GM12878 (cell line): Measurements from ENCODE around the gene OSGEPL1. TPM values are rescaled to one million over a fixed set of nuclear protein-coding genes. Genes with fewer than 3 reads are reported as not detected.

ENCODE experiments used
- ATAC-seq: fragments of 200-7000 bp; cut with Tn5 transposase; 3 replicates; pipeline ENCODE4 v1.9.1; 2020; ENCODE audit warnings: mild to moderate bottlenecking, moderate library complexity
- BruUV-seq: library from RNA; stranded (reverse); fragments of 400-500 nt; replicated peaks from 2 replicates; lab custom pipeline; 2021; lab: Mats Ljungman, UMichigan
- CTCF ChIA-PET: fragments of 300-600 bp; sonication (Branson Sonifier 250); formaldehyde crosslinking; extraction: SDS; loops from one replicate; lab custom pipeline; 2021; ENCODE audit warnings: inconsistent platforms; lab: Yijun Ruan, JAX
- POLR2A ChIA-PET: fragments of 350-600 bp; formaldehyde crosslinking; extraction: SDS; loops from one replicate; lab custom pipeline; 2021; ENCODE audit warnings: inconsistent platforms; lab: Charles Lee
- RAD21 ChIA-PET: fragments of 300-600 bp; sonication (Branson Sonifier 250); formaldehyde crosslinking; loops from one replicate; lab custom pipeline; 2023; ENCODE audit warnings: antibody characterized with exemption; ENCODE audit not compliant: unreplicated experiment; lab: Charles Lee
- SMC1A ChIA-PET: fragments of 300-600 bp; sonication (Branson Sonifier 250); formaldehyde crosslinking; loops from one replicate; lab custom pipeline; 2023; ENCODE audit not compliant: unreplicated experiment, uncharacterized antibody; lab: Charles Lee
- DNase-seq: peaks from one replicate; pipeline ENCODE4 v3.0.0-alpha.2; 2011; ENCODE audit warnings: low read depth, low spot score
- FAIRE-seq: peaks from 3 replicates; lab custom pipeline; 2011; peaks lifted over from hg19 to GRCh38; lab: Jason Lieb, UNC
- H2AFZ ChIP-seq: 2 replicates; pipeline ENCODE4 v1.6.0; 2011; ENCODE audit warnings: low read depth, low read length, control low read depth; ENCODE audit not compliant: control insufficient read depth
- H3K27ac ChIP-seq: 2 replicates; pipeline ENCODE4 v1.5.1; 2011; ENCODE audit warnings: control low read depth; ENCODE audit not compliant: control insufficient read depth, insufficient read depth
- H3K27me3 ChIP-seq, 2 experiments: replicated peaks in 1 of 2; 2 replicates each; pipeline versions ENCODE4 v1.6.0 to v1.6.1; 2011; ENCODE audit warnings: low read length in 1 of 2; ENCODE audit not compliant: control insufficient read depth in 2 of 2, insufficient read depth in 2 of 2
- H3K36me3 ChIP-seq, 2 experiments: 2 replicates each; pipeline ENCODE4 v1.5.1; 2011; ENCODE audit warnings: low read length in 1 of 2; ENCODE audit not compliant: control insufficient read depth in 2 of 2, insufficient read depth in 2 of 2
- H3K4me1 ChIP-seq: 2 replicates; pipeline ENCODE4 v1.6.1; 2011; ENCODE audit warnings: mild to moderate bottlenecking, low read length, moderate library complexity, mixed read lengths; ENCODE audit not compliant: control insufficient read depth, insufficient read depth
- H3K4me2 ChIP-seq: 2 replicates; pipeline ENCODE4 v1.6.0; 2011; ENCODE audit warnings: control low read depth; ENCODE audit not compliant: control insufficient read depth, insufficient read depth
- H3K4me3 ChIP-seq: fragments of 200-600 bp; sonication (generic); 2 replicates; pipeline ENCODE4 v1.5.1; 2016
- H3K79me2 ChIP-seq: 2 replicates; pipeline ENCODE4 v1.6.0; 2011; ENCODE audit warnings: low read length; ENCODE audit not compliant: control insufficient read depth, insufficient read depth
- H3K9ac ChIP-seq: 2 replicates; pipeline ENCODE4 v1.8.0; 2011; ENCODE audit warnings: low read length, control low read depth, mixed read lengths; ENCODE audit not compliant: control insufficient read depth, insufficient read depth
- H3K9me3 ChIP-seq: replicated peaks from 3 replicates; pipeline ENCODE4 v1.5.1; 2011; ENCODE audit warnings: mild to moderate bottlenecking, low read length; ENCODE audit not compliant: control insufficient read depth, insufficient read depth
- H4K20me1 ChIP-seq: 2 replicates; pipeline ENCODE4 v1.6.0; 2011; ENCODE audit not compliant: control insufficient read depth, insufficient read depth
- ATF7 ChIP-seq: fragments of 450-650 bp; IDR thresholded peaks from 2 replicates; pipeline ENCODE4 v1.6.1; 2016; ENCODE audit warnings: low read depth, mild to moderate bottlenecking
- BMI1 ChIP-seq: fragments of 450-650 bp; IDR thresholded peaks from 2 replicates; pipeline ENCODE4 v1.6.1; 2016; ENCODE audit warnings: mild to moderate bottlenecking, moderate library complexity, borderline replicate concordance
- CBFB ChIP-seq: IDR thresholded peaks from 2 replicates; pipeline ENCODE4 v1.6.1; 2016; ENCODE audit warnings: antibody characterized with exemption, low read depth
- CHD2 ChIP-seq: IDR thresholded peaks from 2 replicates; pipeline ENCODE4 v1.6.1; 2011; ENCODE audit warnings: low read depth, low read length, improper control_type of control experiment, borderline replicate concordance
- FOS ChIP-seq: IDR thresholded peaks from 3 replicates; pipeline ENCODE4 v1.6.1; 2011; ENCODE audit warnings: borderline replicate concordance; ENCODE audit not compliant: insufficient read length; ENCODE audit errors: extremely low read depth
- GATAD2B ChIP-seq: fragments of 450-650 bp; conservative IDR thresholded peaks from 2 replicates; pipeline ENCODE4 v1.6.1; 2017; ENCODE audit warnings: low read depth, mild to moderate bottlenecking, moderate library complexity
- HDAC2 ChIP-seq: fragments of 200-600 bp; sonication (generic); IDR thresholded peaks from 2 replicates; pipeline ENCODE4 v1.6.1; 2017
- IKZF1 ChIP-seq: fragments of 450-650 bp; conservative IDR thresholded peaks from 2 replicates; pipeline ENCODE4 v1.6.1; 2017; ENCODE audit warnings: antibody characterized with exemption, mild to moderate bottlenecking
- IKZF2 ChIP-seq, 2 experiments: fragments of 450-650 bp; IDR thresholded peaks; 2 replicates each; pipeline ENCODE4 v1.6.1; 2017; ENCODE audit warnings: mild to moderate bottlenecking in 2 of 2, moderate library complexity in 2 of 2
- MAX ChIP-seq: IDR thresholded peaks from 2 replicates; pipeline ENCODE4 v1.6.1; 2012; ENCODE audit warnings: low read depth, low read length, improper control_type of control experiment
- MTA3 ChIP-seq: IDR thresholded peaks from 2 replicates; pipeline ENCODE4 v1.6.1; 2012; ENCODE audit warnings: low read length, inconsistent platforms, borderline replicate concordance
- NFYA ChIP-seq: IDR thresholded peaks from 2 replicates; pipeline ENCODE4 v1.6.1; 2011; ENCODE audit warnings: low read depth, mild to moderate bottlenecking, low read length, improper control_type of control experiment, borderline replicate concordance
- NFYB ChIP-seq: IDR thresholded peaks from 2 replicates; pipeline ENCODE4 v1.6.1; 2011; ENCODE audit warnings: low read depth, mild to moderate bottlenecking, low read length, improper control_type of control experiment, moderate library complexity; ENCODE audit not compliant: insufficient read depth
- POLR2AphosphoS5 ChIP-seq: IDR thresholded peaks from 2 replicates; pipeline ENCODE4 v1.6.1; 2011; ENCODE audit warnings: mild to moderate bottlenecking, low read length, inconsistent platforms
- RAD51 ChIP-seq: fragments of 450-650 bp; IDR thresholded peaks from 2 replicates; pipeline ENCODE4 v1.6.1; 2016; ENCODE audit warnings: moderate library complexity, mild to moderate bottlenecking, inconsistent platforms
- RELA ChIP-seq: fragments of 450-650 bp; IDR thresholded peaks from 2 replicates; pipeline ENCODE4 v1.8.0; 2014; ENCODE audit warnings: borderline replicate concordance; ENCODE audit not compliant: partially characterized antibody
- TAF1 ChIP-seq: IDR thresholded peaks from 2 replicates; pipeline ENCODE4 v1.6.1; 2011; ENCODE audit warnings: mild to moderate bottlenecking, low read depth, low read length, borderline replicate concordance
- TCF7 ChIP-seq: IDR thresholded peaks from 2 replicates; pipeline ENCODE4 v1.6.1; 2014; ENCODE audit warnings: antibody characterized with exemption, borderline replicate concordance
- WGBS: methylation state at CpG from one replicate; pipeline ENCODE4 v1.1.6; 2016; ENCODE audit warnings: low lambda C conversion rate; ENCODE audit not compliant: insufficient replicate concordance, insufficient coverage; ENCODE audit errors: missing lambda C conversion rate; 5-methylcytosine and 5-hydroxymethylcytosine counted together
- in situ Hi-C: fragments of 300-500 bp; cut with MboI; formaldehyde crosslinking; loops from 9 replicates; pipeline ENCODE4 v1.14.3; 2018; ENCODE audit warnings: mixed read lengths
- intact Hi-C: fragments of 100-400 bp; cut with micrococcal nuclease; formaldehyde crosslinking; loops from one replicate; pipeline ENCODE4 v1.14.2; 2022; ENCODE audit not compliant: unreplicated experiment
- polyA plus RNA-seq, 11 experiments: library from polyadenylated mRNA; depleted of rRNA in 4 of 11; unstranded in 6 of 11; stranded (reverse) in 5 of 11; fragments of >200 nt; fragmentation: Nextera tagmentation in 4 of 11; fragmentation: Illumina TruSeq in 1 of 11; extraction: Ambion mirVana in 4 of 11; extraction: Trizol in 1 of 11; gene quantifications; 1 replicate in 1 of 11; 2 replicates in 10 of 11; pipeline versions ENCODE4 v1.2.1 to v1.2.3, GENCODE V29; 2011 to 2016; ENCODE audit warnings: inconsistent platforms in 2 of 11, missing spikeins in 2 of 11, low read depth in 1 of 11
- total RNA-seq, 4 experiments: library from RNA; depleted of rRNA in 3 of 4; stranded (reverse); fragments of >200 nt in 3 of 4; fragmentation: Illumina TruSeq in 1 of 4; extraction: Trizol in 1 of 4; gene quantifications; 2 replicates each; pipeline versions ENCODE4 v1.2.1 to v1.2.3, GENCODE V29; 2013 to 2021
- TF ChIP-seq, protein P1 (sequence below): fragments of 450-650 bp; formaldehyde crosslinking; IDR thresholded peaks from 2 replicates; pipeline ENCODE4 v1.5.0; 2022; ENCODE audit warnings: mild to moderate bottlenecking, missing genetic modification characterization

OSGEPL1 gene
- total and polyA plus RNA-seq, 10 of the 15 experiments (the other 5 are each of a cell fraction or from before 2014, with no cell fraction given): 6.7 to 18.0 (median 9.4) TPM

DNA sequence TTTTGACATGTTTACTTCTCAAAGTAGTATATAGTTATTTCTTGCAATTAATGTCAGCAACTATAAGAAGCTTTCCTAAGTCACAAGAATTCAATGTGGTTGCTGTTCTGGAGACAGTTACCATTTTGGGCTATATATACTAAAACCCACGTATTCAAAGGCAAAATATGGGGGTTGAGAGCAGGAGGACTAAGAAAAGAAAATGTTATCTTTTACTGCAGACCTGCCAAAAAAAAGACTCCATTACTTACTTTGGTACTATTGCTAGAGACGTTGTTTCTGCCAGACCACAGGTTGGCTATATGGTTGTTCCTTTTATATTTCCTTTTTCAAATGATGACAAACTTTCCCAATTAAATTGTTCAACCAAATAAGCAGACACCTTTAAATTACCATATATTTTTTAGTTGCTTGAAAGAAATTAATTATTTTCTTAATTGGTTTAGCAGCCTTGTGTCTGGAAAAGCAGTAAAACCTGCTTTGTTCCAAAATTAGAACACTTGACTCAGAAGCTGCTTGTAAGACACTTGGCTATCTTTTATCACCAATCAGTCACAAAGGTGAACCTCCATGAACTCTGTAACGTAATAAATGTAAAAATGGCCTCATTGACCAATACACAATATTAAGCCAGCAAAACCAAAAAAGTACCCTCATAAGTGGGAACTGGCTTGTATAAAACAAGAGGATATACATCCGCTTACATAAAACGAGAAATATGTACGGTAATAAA lies 8.2 kb upstream of the OSGEPL1 start:
- FAIRE-seq (no peak), ATAC-seq (no peak), DNase-seq (no peak)
- no peak overlapping the region for H2AFZ ChIP-seq
- peaks cover 0 to 21% of the 10 kb centered on the region in 2 experiments; a peak in 3 of 4 replicates for H3K36me3 ChIP-seq
- no peak overlapping the region for H3K27ac ChIP-seq
- no peaks in the 10 kb centered on the region for H3K9me3 ChIP-seq
- H3K27me3 ChIP-seq: no peaks in the 10 kb centered on the region
- no peak overlapping the region for H3K9ac ChIP-seq
- no peaks in the 10 kb centered on the region for H3K79me2 ChIP-seq
- ChIA-PET RAD21 (no interaction called here), CTCF (interaction anchor here (1.1 to 2.0 kb wide), 2 partner anchors 8 to 72 kb away, joined by 4 to 6 read pairs; partner anchors contain the start of gene OSGEPL1), POLR2A (interaction anchor here (1.5 kb wide), 1 partner anchor 8 kb away, joined by 3 read pairs; the partner anchor contains the start of gene OSGEPL1), SMC1A (interaction anchor here (1.0 to 1.3 kb wide), 2 partner anchors 8 to 104 kb away, joined by 3 to 4 read pairs; partner anchors contain the start of gene OSGEPL1)
- 62% methylated on average over 6 of the region's 6 CpGs for WGBS
- H4K20me1 ChIP-seq: no peaks in the 10 kb centered on the region
- BruUV-seq: no TSS peak
- intact Hi-C loops (no loop called here), in situ Hi-C loops (no loop called here)
- H3K4me3 ChIP-seq: no peak overlapping the region
- no peak overlapping the region for H3K4me2 ChIP-seq
- H3K4me1 ChIP-seq: no peaks in the 10 kb centered on the region
- TF ChIP-seq MTA3 (no peak), IKZF1 (no peak), RAD51 (no peak), POLR2AphosphoS5 (no peak), NFYA (no peak), TCF7 (no peak), IKZF2 (IDR thresholded peaks at IDR 0.05) (no peak), TAF1 (no peak), MAX (no peak), FOS (no peak), ATF7 (no peak), NFYB (no peak), CBFB (no peak), BMI1 (no peak), CHD2 (no peak), HDAC2 (no peak), GATAD2B (no peak), RELA (no peak)
- TF ChIP-seq, protein P1, sequence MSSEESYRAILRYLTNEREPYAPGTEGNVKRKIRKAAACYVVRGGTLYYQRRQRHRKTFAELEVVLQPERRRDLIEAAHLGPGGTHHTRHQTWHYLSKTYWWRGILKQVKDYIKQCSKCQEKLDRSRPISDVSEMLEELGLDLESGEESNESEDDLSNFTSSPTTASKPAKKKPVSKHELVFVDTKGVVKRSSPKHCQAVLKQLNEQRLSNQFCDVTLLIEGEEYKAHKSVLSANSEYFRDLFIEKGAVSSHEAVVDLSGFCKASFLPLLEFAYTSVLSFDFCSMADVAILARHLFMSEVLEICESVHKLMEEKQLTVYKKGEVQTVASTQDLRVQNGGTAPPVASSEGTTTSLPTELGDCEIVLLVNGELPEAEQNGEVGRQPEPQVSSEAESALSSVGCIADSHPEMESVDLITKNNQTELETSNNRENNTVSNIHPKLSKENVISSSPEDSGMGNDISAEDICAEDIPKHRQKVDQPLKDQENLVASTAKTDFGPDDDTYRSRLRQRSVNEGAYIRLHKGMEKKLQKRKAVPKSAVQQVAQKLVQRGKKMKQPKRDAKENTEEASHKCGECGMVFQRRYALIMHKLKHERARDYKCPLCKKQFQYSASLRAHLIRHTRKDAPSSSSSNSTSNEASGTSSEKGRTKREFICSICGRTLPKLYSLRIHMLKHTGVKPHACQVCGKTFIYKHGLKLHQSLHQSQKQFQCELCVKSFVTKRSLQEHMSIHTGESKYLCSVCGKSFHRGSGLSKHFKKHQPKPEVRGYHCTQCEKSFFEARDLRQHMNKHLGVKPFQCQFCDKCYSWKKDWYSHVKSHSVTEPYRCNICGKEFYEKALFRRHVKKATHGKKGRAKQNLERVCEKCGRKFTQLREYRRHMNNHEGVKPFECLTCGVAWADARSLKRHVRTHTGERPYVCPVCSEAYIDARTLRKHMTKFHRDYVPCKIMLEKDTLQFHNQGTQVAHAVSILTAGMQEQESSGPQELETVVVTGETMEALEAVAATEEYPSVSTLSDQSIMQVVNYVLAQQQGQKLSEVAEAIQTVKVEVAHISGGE (CRISPR knock-in tag): no peak
